Ovary (tissue), 3 donors: ENCODE data around the gene NPAS3.

ENCODE experiments used
- EP300 ChIP-seq: sonication (generic); formaldehyde crosslinking; IDR thresholded peaks from one replicate; pipeline ENCODE4 v1.6.1; 2017; ENCODE audit warnings: antibody characterized with exemption
- TF ChIP-seq, protein P1 (sequence below), 3 donors: fragments of 450-650 bp in 2 of 3; fragments of 200-600 bp in 1 of 3; IDR thresholded peaks; one replicate each; pipeline versions ENCODE4 v1.5.1 to v1.8.0; 2016 to 2022; ENCODE audit warnings: antibody characterized with exemption in 3 of 3, mild to moderate bottlenecking in 1 of 3
- donor health status: DM: no; HTN: no; CAD: no.

- TF ChIP-seq, protein P1, sequence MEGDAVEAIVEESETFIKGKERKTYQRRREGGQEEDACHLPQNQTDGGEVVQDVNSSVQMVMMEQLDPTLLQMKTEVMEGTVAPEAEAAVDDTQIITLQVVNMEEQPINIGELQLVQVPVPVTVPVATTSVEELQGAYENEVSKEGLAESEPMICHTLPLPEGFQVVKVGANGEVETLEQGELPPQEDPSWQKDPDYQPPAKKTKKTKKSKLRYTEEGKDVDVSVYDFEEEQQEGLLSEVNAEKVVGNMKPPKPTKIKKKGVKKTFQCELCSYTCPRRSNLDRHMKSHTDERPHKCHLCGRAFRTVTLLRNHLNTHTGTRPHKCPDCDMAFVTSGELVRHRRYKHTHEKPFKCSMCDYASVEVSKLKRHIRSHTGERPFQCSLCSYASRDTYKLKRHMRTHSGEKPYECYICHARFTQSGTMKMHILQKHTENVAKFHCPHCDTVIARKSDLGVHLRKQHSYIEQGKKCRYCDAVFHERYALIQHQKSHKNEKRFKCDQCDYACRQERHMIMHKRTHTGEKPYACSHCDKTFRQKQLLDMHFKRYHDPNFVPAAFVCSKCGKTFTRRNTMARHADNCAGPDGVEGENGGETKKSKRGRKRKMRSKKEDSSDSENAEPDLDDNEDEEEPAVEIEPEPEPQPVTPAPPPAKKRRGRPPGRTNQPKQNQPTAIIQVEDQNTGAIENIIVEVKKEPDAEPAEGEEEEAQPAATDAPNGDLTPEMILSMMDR (IDR thresholded peaks at IDR 0.05), result no peak
- no peak for TF ChIP-seq EP300
These were observed 648.1 kb downstream of the NPAS3 start for GRCh38 chr14:33586806-33587205.
